ENCODE data around the gene NUP153.
A peak's percentile ranks its signal among the peaks of the same experiment; 100 is the strongest.
"Not testable (repeated sequence)": the region's sequence is repeated elsewhere in the genome, so short reads cannot be mapped to it uniquely, and the experiment has no call there.

Gene NUP153

DNA sequence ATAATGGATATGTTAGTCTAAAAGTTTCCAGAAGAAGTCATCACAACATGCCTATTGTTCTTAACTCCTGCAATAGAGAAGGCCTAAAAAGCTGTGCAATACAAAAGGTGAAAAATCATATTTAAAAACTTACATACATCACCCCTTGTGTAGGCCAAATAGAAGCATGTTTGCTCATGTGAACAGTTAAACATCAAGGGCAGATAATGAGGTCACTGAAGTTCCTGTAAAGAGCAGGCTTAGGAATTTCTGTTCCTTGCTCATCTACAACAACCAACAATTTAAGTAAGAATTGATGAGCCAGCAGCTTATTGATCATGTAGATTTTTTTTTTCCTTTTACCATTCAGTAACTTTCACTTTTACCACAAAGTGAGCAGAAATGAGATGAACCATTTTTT, 7.5 kb upstream of the NUP153 start:
- DNase-seq (ENCODE audit: low spot score) = no peak

DNA sequence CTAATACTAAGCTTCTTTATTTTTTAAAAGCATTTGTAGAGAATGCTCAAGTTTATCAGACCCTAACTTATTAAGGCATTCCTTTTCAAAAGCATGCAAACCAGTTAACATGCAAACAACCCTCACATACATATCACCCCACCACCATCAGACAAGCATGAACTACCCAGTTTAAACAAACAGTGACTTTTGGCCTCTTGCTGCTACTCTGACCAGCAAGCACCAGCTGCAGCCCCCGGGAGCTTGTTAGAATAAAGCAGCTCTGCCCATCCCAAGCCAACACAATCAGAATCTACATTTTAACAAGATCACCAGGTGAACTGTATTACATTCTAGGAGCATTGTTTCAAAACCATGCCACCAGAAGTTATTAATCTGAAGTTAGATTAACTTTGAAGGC, 5.9 kb upstream of the NUP153 start:
- no peak for DNase-seq (ENCODE audit: low spot score)

DNA sequence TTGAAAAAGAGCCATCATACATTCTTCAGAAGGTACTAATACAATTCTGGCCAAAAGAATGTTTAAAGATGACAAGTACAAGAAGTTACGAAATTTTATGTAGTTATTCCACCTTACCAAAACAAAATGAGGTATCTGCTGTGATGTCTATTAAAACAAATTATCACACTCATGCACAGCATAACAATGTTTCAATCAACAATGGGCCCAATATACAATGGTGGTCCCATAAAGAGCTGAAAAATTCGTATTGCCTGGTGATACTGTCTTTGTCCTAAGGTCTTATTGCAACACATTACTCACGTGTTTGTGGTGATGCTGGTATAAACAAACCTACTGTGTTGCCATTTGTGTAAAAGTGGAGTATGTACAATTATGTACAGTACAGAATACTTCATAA, 3.6 kb upstream of the NUP153 start:
- no peak for DNase-seq (ENCODE audit: low spot score)

DNA sequence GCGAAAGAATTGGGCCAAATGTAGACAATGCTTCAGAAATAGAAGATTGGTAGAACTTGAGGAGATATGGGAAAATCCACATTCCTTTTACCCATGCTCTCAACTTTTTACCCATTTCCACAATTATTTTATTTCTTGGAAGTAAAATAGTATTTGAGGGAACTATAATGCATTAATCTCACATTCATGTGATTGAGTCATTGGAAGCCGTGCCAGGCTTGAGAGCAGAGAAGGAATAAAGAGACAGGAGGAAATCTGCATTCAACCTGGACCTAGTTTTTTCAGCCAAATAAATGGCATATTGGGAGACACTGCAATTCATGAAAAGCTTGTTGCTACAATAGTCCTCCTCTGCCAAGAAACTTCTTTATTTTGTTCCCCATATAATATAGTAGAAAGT, 2.8 kb upstream of the NUP153 start:
- no peak for DNase-seq (ENCODE audit: low spot score)

DNA sequence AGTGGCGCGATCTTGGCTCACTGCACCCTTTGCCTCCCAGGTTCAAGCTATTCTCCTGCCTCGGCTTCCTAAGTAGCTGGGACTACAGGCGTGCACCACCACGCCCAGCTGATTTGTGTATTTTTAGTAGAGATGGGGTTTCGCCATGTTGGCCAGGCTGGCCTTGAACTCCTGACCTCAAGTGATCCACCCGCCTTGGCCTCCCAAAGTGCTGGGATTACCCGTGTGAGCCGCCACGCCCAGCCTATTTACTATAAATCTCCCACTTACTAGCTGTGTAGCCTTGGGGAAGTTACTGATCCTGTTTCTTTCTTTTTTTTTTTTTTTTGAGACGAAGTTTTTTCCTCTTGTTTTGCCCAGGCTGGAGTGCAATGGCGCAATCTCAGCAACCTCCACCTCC, 1.3 kb upstream of the NUP153 start:
- not testable (repeated sequence) for DNase-seq (ENCODE audit: low spot score)

DNA sequence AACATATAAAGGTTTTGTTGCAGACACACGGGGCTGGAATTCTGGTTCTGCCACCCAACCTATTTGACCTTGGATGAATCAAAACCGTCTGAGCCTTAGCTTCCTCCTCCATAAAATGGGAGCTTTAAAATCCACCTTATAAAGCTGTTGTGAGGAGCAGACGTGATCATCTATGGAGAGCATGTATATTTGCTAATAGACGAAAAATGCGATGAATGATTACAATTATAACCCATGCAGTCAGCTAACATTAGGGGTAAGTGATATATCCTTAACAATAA, 586 bp upstream of the NUP153 start:
- no peak for DNase-seq (ENCODE audit: low spot score)

DNA sequence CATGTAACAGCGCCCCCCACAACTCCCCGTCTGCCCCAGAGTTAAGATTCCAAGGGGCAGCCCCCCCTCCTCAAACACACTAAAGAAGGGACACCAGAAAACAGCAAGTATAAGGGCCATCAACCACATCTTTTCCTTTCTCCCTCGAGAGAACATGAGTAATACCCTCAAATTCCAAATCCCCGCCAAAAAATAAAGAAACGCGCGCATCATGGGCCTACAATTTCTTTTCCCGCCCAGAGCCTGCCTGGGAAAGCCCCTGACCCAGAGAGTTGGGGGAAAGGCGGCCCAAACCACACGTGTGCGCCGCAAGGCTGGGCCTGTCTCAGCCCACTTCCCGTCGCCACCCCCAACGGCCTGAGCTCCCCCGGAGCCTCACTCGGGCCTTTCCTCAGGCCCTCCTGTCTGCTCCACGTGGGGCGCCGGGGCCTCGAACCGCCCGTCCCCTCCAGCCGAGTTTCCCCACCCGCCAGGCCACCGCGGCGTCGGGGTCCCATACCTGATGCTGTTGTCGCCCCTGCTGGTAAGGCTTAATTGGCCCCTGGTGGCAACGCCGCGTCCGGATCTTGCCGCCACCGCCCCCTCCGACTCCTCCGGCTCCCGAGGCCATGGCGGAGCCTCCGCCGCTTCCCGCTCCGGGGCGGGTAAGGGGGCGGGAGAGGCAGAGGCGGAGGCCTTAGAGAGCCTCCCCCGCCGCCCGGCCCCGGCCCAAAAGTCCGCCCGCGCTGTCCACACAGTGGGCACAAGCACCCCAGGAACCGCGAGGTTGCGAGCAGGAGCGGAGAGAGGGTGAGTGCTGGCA, 746 bp downstream of the NUP153 start:
- DNase-seq (ENCODE audit: low spot score) = peak; percentile 41

DNA sequence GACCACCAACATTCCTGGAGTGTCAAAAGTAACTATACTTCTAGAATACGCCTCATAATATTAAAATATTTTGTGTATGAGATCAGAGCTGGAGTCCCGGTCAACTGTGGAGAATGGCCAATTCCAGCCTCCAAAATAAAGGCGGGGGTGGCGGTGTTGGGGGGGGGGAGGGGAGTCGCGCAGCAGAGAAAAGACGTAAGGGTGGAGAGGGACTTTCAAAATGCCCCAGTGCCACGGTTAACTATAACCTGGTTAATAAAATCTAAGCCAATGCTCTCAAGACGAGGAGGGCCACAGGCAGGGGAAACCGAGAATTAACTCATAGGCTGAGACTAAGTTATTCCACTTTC, 1.3 kb downstream of the NUP153 start:
- peak; percentile 26 for DNase-seq (ENCODE audit: low spot score)

DNA sequence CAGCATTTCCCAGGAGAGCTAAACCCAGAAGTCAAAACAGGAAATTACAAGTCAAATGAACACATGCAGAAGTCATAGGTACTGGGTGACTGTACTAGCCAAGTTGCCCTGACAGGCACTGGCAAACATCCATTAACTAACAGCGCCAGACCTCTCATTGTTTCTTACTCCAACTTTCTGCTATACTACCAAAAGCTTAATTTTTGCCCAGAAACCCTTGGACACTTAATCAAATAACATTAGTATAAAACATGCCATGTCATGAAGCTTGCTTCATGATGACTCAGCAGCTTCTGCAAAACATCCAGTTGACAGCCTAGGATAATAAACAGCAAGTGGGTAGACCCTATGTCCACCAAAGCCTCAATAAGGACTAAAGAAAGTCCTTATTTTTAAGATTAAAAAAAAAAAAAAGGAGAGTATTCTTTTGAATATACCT, 3.5 kb downstream of the NUP153 start:
- DNase-seq (ENCODE audit: low spot score) = no peak

DNA sequence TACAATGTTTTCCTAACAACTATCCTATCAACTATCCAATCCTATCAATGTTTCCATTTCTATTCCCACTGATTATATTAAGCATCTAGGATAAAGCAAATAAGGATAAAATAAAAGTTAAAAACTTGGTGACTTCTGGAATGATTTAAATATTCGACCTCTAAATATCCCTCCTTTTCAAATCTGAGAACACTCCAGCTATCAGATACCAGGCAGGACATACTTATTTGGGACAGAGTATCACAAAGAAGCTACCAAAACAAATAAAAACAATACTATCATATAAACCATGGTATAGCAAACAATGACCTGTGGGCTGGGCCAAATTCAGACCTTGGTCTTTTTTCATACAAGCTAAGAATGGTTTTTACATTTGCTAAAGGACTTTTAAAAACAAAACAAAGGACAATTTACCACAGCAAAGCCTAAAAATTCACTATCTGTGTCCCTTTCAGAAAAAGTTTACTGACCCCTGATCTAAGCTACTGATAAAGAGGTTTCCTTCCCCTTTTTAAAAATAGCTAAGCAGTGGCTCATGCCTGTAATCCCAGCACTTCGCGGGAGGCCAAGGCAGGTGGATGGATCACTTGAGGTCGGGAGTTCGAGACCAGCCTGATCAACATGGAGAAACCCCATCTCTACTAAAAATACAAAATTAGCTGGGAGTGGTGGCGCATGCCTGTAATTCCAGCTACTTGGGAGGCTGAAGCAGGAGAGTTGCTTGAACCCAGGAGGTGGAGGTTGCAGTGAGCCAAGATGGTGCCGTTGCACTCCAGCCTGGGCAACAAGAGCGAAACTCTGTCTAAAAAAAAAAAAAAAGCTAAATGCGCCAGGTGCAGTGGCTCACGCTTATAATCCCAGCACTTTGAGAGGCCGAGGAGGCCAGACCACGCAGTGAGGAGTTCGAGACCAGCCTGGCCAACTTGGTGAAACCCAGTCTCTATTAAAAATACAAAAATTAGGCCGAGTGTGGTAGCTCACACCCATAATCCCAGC, 6.0 kb downstream of the NUP153 start:
- DNase-seq (ENCODE audit: low spot score) = no peak

DNA sequence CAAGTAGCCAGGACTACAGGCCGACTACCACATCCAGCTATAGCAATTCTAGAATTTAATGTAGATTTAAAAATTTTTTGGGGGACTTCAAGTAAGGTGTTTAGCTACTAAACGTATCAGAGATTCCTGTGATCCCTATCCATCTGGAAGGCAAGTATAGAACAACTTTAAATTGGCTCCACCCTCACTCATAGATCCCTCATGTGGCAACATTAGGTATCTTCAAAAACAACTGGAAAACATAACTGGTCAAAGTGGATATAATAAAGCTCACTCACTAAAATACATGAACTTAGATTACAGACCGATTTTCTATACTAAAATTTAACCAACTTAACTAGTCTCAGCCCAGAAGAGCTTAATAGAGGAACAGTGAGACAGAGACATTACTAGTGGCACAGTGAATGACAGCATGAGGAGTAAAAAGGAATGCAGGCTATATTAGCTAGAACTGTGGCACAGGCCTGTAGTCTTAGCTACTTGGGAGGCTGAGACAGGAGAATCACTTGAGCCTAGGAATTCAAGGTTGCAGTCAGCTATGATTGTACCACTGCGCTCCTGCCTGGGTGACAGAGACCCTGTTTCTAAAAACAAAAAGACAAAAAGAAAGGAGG, 14.7 kb downstream of the NUP153 start:
- no peak for DNase-seq (ENCODE audit: low spot score)

DNA sequence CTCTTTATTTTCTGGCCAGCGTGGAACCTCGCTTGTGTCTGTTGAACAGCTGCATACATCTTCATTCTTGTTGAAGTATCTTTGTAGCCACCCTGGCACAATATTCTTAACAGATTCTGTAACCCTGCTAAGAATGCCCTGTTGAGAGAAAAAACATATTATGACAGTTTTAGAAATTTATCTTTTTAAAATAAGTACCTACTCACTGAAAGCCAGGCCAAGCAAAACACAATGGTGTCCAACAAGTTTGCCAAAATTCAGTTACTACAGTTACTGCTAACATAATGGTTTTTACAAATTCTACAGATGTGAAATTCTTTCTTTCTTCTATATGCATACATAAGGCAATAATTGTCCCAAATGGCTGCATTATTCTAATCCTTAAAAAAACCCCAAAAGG, 18.2 kb downstream of the NUP153 start:
- DNase-seq (ENCODE audit: low spot score) = peak; percentile 25

DNA sequence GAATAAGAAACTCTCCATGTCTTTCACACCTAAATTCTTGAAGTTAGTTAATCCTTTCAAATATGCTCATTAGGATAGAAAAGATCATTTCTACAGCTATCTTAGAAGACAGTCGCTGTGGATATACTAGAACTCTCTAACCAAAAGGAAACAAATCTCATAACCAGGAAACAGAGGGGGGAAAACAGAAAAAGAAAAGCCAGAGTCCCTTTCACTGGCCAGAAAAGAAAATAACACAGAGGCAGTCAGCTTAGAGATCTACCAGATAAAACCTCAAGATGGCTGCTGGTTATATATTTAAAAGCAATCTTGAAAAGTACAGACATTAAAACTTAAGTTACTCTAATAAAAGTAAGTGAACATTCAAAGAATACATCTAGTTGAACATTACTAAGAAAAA, 19.6 kb downstream of the NUP153 start:
- DNase-seq (ENCODE audit: low spot score) = no peak

DNA sequence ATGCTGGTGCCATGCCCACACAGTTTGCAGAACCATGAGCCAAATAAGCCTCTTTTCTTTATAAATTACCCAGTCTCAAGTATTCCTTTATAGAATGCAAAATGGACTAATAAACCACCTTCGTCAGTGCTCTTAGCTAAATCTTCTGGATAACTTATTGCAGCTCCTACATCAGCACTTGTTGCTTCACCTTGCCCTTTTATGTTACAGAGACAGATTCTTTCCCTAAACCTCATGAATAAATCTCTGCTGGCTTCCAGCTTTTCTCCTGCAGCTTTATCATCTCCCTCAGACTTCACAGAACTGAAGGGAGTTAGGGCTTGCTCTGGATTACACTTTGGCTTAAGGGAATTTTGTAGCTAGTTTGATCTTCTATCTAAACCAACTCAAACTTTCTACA, 22.6 kb downstream of the NUP153 start:
- DNase-seq (ENCODE audit: low spot score) = no peak

DNA sequence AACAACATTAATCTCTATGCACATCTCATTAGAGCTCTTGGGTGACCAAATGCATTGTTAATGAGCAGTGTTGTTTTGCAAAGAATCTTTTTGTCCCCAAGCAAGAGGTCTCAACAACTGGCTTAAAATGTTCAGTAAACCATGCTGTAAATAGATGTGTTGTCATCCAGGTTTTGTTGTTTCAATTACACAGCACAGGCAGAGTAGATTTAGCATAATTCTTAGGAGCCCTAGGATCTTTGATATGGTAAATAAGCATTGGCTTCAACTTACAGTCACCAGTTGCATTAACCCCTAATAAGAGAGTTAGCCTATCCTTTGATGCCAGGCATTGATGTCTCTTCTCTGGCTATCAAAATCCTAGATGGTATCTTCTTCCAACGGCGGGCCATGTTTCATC, 23.3 kb downstream of the NUP153 start:
- DNase-seq (ENCODE audit: low spot score) = no peak

DNA sequence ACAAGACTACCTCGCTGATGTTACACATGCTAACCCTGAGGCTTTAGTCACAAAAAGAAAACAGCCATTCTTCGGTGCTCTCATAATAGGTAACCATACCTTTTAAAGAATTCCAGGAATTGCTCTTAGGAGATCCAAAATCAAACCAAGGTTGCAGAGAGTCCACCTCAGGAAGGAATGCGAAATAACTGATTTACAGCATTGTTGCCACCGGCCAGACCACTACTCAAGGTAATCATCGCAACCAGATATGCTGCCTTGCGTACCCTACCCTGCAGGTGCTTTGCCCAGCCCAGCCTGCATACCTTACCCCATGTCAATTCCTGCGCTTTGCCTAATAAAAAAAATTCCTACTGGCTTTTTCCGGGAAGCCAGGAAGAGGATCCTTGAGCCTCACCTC, 27.0 kb downstream of the NUP153 start:
- no peak for DNase-seq (ENCODE audit: low spot score)

DNA sequence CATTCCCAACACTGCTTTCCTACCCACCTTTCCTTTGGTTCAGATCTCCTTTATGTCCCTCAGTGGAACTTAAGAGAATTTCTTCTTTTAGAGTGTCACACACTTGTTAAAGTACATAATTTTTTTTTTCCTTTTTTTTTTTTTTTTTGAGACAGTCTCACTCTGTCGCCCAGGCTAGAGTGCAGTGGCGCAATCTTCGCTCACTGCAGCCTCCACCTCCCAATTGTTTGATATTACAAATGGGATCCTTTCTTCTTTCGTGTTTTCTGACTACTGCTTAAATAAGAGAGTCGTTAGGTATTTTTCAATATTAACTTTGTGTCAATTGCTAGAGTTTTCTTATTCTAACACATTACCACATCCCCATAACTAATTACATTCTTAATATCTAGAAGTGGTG, 29.1 kb downstream of the NUP153 start:
- no peak for DNase-seq (ENCODE audit: low spot score)

DNA sequence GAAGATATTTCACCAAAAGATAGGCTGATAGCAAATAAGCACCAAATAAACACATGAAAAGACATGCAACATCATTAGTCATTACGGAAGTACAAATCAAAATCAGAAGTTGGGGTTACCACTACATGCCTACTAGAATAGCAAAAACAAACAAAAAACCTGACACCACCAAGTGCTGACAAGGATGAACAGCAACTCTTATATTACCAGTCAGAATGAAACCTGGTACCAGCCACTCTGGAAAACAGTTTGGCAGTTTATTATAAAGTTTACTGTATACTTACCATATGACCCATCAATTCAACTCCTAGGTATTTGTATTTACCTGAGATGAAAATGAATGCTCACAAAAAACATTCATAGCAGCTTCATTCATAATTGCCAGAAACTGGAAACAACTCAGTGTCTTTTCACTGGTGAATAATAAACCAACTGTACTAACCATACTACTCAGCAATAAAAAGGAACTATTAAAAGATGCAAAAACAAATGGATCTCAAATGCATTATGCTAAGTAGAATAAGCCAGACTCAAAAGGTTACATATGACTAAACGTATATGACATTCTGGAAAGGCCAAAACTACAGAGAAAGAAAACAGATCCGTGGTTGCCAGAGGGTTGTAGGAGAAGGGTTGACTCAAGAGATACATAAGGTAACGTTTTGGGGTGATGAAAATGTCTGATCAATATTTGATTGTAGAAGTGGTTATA, 33.0 kb downstream of the NUP153 start:
- DNase-seq (ENCODE audit: low spot score) = no peak

DNA sequence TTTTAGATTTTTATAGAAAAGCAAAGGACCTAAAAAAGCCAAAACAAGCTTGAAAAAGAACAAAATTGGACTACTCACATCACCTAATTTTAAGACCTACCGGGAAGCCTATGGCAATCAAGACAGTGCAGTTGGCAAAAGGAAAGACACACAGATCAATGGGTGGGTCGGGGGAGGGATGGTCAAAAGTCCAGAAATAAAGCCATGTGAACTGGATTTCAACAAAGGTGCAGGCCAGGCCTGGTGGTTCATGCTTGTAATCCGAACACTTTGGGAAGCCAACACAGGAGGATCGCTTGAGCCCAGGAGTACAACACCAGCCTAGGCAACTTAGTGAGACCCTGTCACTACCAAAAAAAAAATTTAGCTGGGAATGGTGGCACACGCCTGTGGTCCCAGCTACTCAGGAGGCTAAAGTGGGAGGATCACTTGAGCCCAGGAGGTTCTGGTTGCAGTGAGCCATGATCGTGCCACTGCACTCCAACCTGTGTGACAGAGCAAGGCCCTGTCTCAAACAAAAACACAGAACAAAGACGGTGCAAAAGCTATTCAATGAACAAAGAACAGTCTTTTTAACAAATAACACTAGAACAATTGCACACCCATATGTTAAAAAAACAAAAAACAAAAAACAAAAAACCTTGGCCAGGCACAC, 34.5 kb downstream of the NUP153 start:
- DNase-seq (ENCODE audit: low spot score) = no peak

DNA sequence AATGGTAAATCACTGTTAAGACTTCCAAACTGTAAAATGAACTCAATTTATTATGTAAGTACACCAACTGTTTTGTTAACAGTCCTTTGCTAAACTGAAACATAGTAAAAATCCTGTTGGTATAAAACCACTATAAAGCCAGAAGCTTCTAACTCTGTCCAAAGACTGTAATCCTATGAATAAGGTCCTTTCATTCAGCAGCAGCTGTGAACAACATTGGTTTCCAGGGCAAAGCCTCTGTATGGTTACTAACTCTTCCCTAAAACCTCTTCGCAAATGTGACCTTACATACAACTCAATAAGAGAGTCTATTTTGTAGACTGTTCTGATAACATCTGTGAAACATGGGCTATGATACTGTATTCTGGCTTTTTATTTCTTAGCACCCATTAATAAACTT, 40.1 kb downstream of the NUP153 start:
- DNase-seq (ENCODE audit: low spot score) = no peak

DNA sequence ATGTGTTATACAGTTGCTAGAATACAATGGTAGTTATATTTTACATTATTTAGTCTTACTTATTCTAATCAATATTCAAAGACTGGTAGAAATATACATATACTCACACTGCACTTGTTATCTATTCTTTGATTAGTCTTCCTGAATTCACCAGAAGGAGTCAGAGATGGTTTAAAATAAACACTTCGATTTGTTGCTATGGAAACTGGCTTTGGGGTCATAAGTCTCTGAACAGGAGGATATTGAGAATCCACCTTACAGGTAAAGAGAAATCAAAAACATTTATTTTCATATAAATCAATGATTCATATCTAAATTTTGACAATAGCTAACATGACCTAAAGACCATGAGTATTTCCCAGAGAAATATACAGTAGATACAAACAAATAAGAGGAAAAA, 41.6 kb downstream of the NUP153 start:
- DNase-seq (ENCODE audit: low spot score) = no peak

DNA sequence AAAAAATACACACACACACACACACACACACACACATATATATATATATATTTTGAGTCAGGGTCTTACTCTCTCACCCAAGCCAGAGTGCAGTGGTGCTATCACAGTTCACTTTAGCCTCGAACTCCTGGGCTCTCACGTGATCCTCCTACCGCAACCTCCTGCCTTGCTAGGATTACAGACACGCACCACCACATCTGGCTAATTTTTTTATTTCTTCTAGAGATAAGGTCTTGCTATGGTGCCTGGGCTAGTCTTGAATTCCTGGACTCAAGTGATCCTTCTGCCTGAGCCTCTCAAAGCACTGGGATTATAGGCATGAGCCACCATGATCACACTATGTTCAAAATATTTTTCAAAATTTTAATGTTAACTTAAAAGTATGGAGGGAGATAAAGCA, 43.5 kb downstream of the NUP153 start:
- DNase-seq (ENCODE audit: low spot score) = no peak

All from cerebellar cortex (tissue), 1 donor.